ENCODE measurements around the gene MYT1.
"Not testable (repeated sequence)": the region's sequence is repeated elsewhere in the genome, so short reads cannot be mapped to it uniquely, and the experiment has no call there.

Gene MYT1

GRCh38 chr20:64181391-64181790 is 17.1 kb downstream of the MYT1 start:
- H3K27ac Mint-ChIP-seq: no peak overlapping the region
- H3K36me3 Mint-ChIP-seq: no peaks in the 10 kb centered on the region
- DNase-seq: no peak
- no peaks in the 10 kb centered on the region for H3K4me1 Mint-ChIP-seq
- H3K27me3 Mint-ChIP-seq: peaks cover 3% of the 10 kb centered on the region
- peaks cover 18% of the 10 kb centered on the region for H3K9me3 Mint-ChIP-seq
- no peak overlapping the region for H3K4me3 Mint-ChIP-seq
- CTCF ChIA-PET: no interaction called here

GRCh38 chr20:64182146-64182865 is 18.1 kb downstream of the MYT1 start:
- Mint-ChIP-seq H3K4me3 (no peak overlapping the region), H3K27ac (no peak overlapping the region), H3K4me1 (no peaks in the 10 kb centered on the region), H3K27me3 (no peaks in the 10 kb centered on the region), H3K36me3 (no peaks in the 10 kb centered on the region), H3K9me3 (peaks cover 19% of the 10 kb centered on the region)
- DNase-seq: no peak
- CTCF ChIA-PET: no interaction called here

- no peak for DNase-seq
- CTCF ChIA-PET: no interaction called here
- no peak overlapping the region for H3K27ac Mint-ChIP-seq
- peaks cover 3% of the 10 kb centered on the region for H3K27me3 Mint-ChIP-seq
- H3K4me3 Mint-ChIP-seq: no peak overlapping the region
- no peaks in the 10 kb centered on the region for H3K4me1 Mint-ChIP-seq
- peaks cover 22% of the 10 kb centered on the region for H3K9me3 Mint-ChIP-seq
- H3K36me3 Mint-ChIP-seq: no peaks in the 10 kb centered on the region
Observed at GRCh38 chr20:64183313-64183712, 19.1 kb downstream of the MYT1 start.

GRCh38 chr20:64184795-64185194 is 20.5 kb downstream of the MYT1 start:
- Mint-ChIP-seq H3K36me3 (no peaks in the 10 kb centered on the region), H3K4me1 (no peaks in the 10 kb centered on the region), H3K9me3 (peaks cover 17% of the 10 kb centered on the region), H3K27ac (no peak overlapping the region), H3K4me3 (no peak overlapping the region), H3K27me3 (peaks cover 9% of the 10 kb centered on the region)
- no peak for DNase-seq
- CTCF ChIA-PET: no interaction called here

- no peak for DNase-seq
- Mint-ChIP-seq H3K4me1 (no peaks in the 10 kb centered on the region), H3K27me3 (peaks cover 13% of the 10 kb centered on the region), H3K9me3 (peaks cover 13% of the 10 kb centered on the region), H3K27ac (no peak overlapping the region), H3K4me3 (no peak overlapping the region), H3K36me3 (no peaks in the 10 kb centered on the region)
- CTCF ChIA-PET: no interaction called here
Observed at GRCh38 chr20:64185276-64185900, 21.1 kb downstream of the MYT1 start.

- Mint-ChIP-seq H3K4me3 (no peak overlapping the region), H3K27me3 (peaks cover 18% of the 10 kb centered on the region), H3K27ac (no peak overlapping the region), H3K9me3 (peaks cover 13% of the 10 kb centered on the region), H3K36me3 (no peaks in the 10 kb centered on the region), H3K4me1 (no peaks in the 10 kb centered on the region)
- no peak for DNase-seq
- CTCF ChIA-PET: no interaction called here
Observed at GRCh38 chr20:64186071-64186598, 21.9 kb downstream of the MYT1 start.

GRCh38 chr20:64187213-64187612 is 23.0 kb downstream of the MYT1 start:
- H3K36me3 Mint-ChIP-seq, H3K27ac Mint-ChIP-seq, H3K4me3 Mint-ChIP-seq, DNase-seq, H3K4me1 Mint-ChIP-seq, CTCF ChIA-PET: not testable (repeated sequence)
- Mint-ChIP-seq H3K9me3 (peaks cover 13% of the 10 kb centered on the region), H3K27me3 (peaks cover 24% of the 10 kb centered on the region)

- Mint-ChIP-seq H3K9me3 (peaks cover 13% of the 10 kb centered on the region), H3K27ac (no peak overlapping the region), H3K27me3 (peaks cover 29% of the 10 kb centered on the region), H3K4me1 (no peaks in the 10 kb centered on the region), H3K4me3 (no peak overlapping the region), H3K36me3 (no peaks in the 10 kb centered on the region)
- CTCF ChIA-PET: no interaction called here
- no peak for DNase-seq
Observed at GRCh38 chr20:64188091-64188490, 23.8 kb downstream of the MYT1 start.

GRCh38 chr20:64188682-64189529 is 24.7 kb downstream of the MYT1 start:
- Mint-ChIP-seq H3K36me3 (no peaks in the 10 kb centered on the region), H3K27ac (no peak overlapping the region), H3K4me1 (no peaks in the 10 kb centered on the region), H3K4me3 (no peak overlapping the region), H3K9me3 (peaks cover 13% of the 10 kb centered on the region), H3K27me3 (peaks cover 36% of the 10 kb centered on the region)
- CTCF ChIA-PET: no interaction called here
- DNase-seq: no peak

GRCh38 chr20:64189530-64189966 is 25.3 kb downstream of the MYT1 start:
- no peak overlapping the region for H3K4me3 Mint-ChIP-seq
- no peaks in the 10 kb centered on the region for H3K4me1 Mint-ChIP-seq
- CTCF ChIA-PET: no interaction called here
- peaks cover 13% of the 10 kb centered on the region for H3K9me3 Mint-ChIP-seq
- DNase-seq: no peak
- H3K27me3 Mint-ChIP-seq: peaks cover 43% of the 10 kb centered on the region
- no peaks in the 10 kb centered on the region for H3K36me3 Mint-ChIP-seq
- no peak overlapping the region for H3K27ac Mint-ChIP-seq

- no peak overlapping the region for H3K4me3 Mint-ChIP-seq
- CTCF ChIA-PET: no interaction called here
- DNase-seq: no peak
- H3K36me3 Mint-ChIP-seq: no peaks in the 10 kb centered on the region
- H3K27ac Mint-ChIP-seq: no peak overlapping the region
- H3K9me3 Mint-ChIP-seq: peaks cover 11% of the 10 kb centered on the region
- H3K27me3 Mint-ChIP-seq: peaks cover 43% of the 10 kb centered on the region
- H3K4me1 Mint-ChIP-seq: no peaks in the 10 kb centered on the region
Observed at GRCh38 chr20:64189986-64190385, 25.7 kb downstream of the MYT1 start.

- Mint-ChIP-seq H3K27ac (no peak overlapping the region), H3K4me3 (no peak overlapping the region), H3K4me1 (no peaks in the 10 kb centered on the region), H3K27me3 (peaks cover 47% of the 10 kb centered on the region), H3K36me3 (no peaks in the 10 kb centered on the region), H3K9me3 (peaks cover 7% of the 10 kb centered on the region)
- no peak for DNase-seq
- CTCF ChIA-PET: no interaction called here
Observed at GRCh38 chr20:64191002-64191401, 26.8 kb downstream of the MYT1 start.

GRCh38 chr20:64192406-64192805 is 28.2 kb downstream of the MYT1 start:
- Mint-ChIP-seq H3K27ac (no peak overlapping the region), H3K9me3 (peaks cover 3% of the 10 kb centered on the region), H3K36me3 (no peaks in the 10 kb centered on the region), H3K4me3 (no peak overlapping the region), H3K27me3 (peaks cover 48% of the 10 kb centered on the region), H3K4me1 (no peaks in the 10 kb centered on the region)
- DNase-seq: no peak
- CTCF ChIA-PET: no interaction called here

GRCh38 chr20:64193058-64193457 is 28.8 kb downstream of the MYT1 start:
- no peaks in the 10 kb centered on the region for H3K4me1 Mint-ChIP-seq
- H3K36me3 Mint-ChIP-seq: no peaks in the 10 kb centered on the region
- peaks cover 45% of the 10 kb centered on the region for H3K27me3 Mint-ChIP-seq
- CTCF ChIA-PET: no interaction called here
- no peak for DNase-seq
- H3K9me3 Mint-ChIP-seq: no peaks in the 10 kb centered on the region
- no peak overlapping the region for H3K4me3 Mint-ChIP-seq
- no peak overlapping the region for H3K27ac Mint-ChIP-seq
